Measurements from ENCODE around the gene SLC50A1. TPM values are rescaled to one million over a fixed set of nuclear protein-coding genes. Genes with fewer than 3 reads are reported as not detected.

SLC50A1 gene
- polyA plus RNA-seq, 2 of the 4 experiments (the other 2 are of a cell fraction), result 28.2 to 39.4 TPM

DNA sequence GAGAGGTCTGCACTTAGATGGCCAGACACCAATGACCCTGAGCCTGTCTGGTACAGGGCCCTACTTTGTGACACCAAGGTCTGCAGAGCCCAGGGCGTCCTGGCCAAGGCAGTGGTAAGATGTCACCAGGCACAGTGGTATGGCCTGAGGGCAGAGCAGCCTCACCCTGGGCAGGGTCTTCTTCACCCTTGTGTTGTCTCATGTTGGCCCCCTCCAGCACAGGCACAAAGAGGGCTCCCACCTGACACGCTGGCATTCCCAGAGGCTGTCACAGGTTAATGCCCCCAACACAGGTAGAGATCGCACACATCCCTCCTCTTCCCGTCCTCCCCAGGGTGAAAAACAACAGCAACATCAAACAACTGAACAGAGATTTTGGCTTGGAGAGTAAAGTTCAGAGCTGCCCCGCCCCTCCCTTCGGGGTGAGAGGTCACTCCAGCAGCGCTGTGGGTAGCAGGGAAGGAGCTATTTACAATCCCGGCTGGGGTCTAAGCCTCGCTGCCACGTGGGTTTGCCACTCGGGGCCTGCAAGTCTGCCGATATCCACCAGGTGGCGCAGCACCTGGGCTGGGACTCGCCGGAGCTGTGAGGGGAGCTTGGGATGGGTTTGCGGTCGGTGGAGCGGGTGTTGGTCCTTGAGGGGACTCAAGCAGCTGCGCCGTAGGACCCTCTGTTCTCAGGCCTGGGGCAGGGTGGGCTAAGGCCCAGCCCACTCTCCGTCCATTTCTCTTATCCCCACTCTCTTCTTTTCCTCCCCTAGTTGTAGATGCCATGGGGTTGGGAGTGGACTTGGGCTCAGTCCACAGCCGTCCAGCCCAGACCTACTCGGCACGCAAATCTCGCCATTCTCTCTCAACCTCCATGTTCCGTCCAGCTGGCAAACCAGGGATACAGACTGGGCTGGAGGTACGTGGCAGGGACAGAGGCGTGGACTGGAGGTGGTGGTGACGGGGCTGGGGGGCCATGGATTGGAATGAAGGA lies 44.3 kb upstream of the SLC50A1 start (continued):
- TF ChIP-seq TFCP2L1 (CRISPR knock-in tag; IDR thresholded peaks at IDR 0.05) (no peak), HOXA7 (CRISPR knock-in tag; IDR thresholded peaks at IDR 0.05) (no peak), GATA3 (IDR thresholded peaks at IDR 0.05; ENCODE audit: borderline replicate concordance) (no peak; the same call in 1 of the 2 replicates), KDM1A (IDR thresholded peaks at IDR 0.05; ENCODE audit: low read depth) (no peak), ZNF302 (CRISPR knock-in tag; IDR thresholded peaks at IDR 0.05) (no peak), EP300 (IDR thresholded peaks at IDR 0.05) (no peak), RFX5 (IDR thresholded peaks at IDR 0.05) (no peak), BHLHE40 (IDR thresholded peaks at IDR 0.05; ENCODE audit: low read depth, low read length) (no peak), POLR2A (IDR thresholded peaks at IDR 0.05; ENCODE audit: low read length) (no peak), KDM5A (IDR thresholded peaks at IDR 0.05) (no peak), HEYL (CRISPR knock-in tag; IDR thresholded peaks at IDR 0.05) (no peak), FOSL2 (IDR thresholded peaks at IDR 0.05) (no peak), FOSL2 (CRISPR knock-in tag; IDR thresholded peaks at IDR 0.05) (no peak), SMC3 (IDR thresholded peaks at IDR 0.05) (peak; percentile 91), MAFK (IDR thresholded peaks at IDR 0.05; ENCODE audit: partially characterized antibody) (no peak), CHD2 (IDR thresholded peaks at IDR 0.05; ENCODE audit: low read length, partially characterized antibody) (no peak), HOXB13 (CRISPR knock-in tag; IDR thresholded peaks at IDR 0.05; ENCODE audit: low read depth) (no peak), JUNB (IDR thresholded peaks at IDR 0.05) (no peak), CEBPB (IDR thresholded peaks at IDR 0.05) (no peak), EHMT2 (IDR thresholded peaks at IDR 0.05; ENCODE audit: low read depth) (no peak)
- TF ChIP-seq, protein P1, sequence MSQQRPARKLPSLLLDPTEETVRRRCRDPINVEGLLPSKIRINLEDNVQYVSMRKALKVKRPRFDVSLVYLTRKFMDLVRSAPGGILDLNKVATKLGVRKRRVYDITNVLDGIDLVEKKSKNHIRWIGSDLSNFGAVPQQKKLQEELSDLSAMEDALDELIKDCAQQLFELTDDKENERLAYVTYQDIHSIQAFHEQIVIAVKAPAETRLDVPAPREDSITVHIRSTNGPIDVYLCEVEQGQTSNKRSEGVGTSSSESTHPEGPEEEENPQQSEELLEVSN (IDR thresholded peaks at IDR 0.05; ENCODE audit: borderline replicate concordance, low read depth), result no peak; the same call in 1 of the 2 replicates
- TF ChIP-seq, protein P2, sequence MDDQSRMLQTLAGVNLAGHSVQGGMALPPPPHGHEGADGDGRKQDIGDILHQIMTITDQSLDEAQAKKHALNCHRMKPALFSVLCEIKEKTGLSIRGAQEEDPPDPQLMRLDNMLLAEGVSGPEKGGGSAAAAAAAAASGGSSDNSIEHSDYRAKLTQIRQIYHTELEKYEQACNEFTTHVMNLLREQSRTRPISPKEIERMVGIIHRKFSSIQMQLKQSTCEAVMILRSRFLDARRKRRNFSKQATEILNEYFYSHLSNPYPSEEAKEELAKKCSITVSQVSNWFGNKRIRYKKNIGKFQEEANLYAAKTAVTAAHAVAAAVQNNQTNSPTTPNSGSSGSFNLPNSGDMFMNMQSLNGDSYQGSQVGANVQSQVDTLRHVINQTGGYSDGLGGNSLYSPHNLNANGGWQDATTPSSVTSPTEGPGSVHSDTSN (IDR thresholded peaks at IDR 0.05), result no peak
- TF ChIP-seq, protein P3, sequence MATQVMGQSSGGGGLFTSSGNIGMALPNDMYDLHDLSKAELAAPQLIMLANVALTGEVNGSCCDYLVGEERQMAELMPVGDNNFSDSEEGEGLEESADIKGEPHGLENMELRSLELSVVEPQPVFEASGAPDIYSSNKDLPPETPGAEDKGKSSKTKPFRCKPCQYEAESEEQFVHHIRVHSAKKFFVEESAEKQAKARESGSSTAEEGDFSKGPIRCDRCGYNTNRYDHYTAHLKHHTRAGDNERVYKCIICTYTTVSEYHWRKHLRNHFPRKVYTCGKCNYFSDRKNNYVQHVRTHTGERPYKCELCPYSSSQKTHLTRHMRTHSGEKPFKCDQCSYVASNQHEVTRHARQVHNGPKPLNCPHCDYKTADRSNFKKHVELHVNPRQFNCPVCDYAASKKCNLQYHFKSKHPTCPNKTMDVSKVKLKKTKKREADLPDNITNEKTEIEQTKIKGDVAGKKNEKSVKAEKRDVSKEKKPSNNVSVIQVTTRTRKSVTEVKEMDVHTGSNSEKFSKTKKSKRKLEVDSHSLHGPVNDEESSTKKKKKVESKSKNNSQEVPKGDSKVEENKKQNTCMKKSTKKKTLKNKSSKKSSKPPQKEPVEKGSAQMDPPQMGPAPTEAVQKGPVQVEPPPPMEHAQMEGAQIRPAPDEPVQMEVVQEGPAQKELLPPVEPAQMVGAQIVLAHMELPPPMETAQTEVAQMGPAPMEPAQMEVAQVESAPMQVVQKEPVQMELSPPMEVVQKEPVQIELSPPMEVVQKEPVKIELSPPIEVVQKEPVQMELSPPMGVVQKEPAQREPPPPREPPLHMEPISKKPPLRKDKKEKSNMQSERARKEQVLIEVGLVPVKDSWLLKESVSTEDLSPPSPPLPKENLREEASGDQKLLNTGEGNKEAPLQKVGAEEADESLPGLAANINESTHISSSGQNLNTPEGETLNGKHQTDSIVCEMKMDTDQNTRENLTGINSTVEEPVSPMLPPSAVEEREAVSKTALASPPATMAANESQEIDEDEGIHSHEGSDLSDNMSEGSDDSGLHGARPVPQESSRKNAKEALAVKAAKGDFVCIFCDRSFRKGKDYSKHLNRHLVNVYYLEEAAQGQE (IDR thresholded peaks at IDR 0.05), result no peak
- TF ChIP-seq, protein P4, sequence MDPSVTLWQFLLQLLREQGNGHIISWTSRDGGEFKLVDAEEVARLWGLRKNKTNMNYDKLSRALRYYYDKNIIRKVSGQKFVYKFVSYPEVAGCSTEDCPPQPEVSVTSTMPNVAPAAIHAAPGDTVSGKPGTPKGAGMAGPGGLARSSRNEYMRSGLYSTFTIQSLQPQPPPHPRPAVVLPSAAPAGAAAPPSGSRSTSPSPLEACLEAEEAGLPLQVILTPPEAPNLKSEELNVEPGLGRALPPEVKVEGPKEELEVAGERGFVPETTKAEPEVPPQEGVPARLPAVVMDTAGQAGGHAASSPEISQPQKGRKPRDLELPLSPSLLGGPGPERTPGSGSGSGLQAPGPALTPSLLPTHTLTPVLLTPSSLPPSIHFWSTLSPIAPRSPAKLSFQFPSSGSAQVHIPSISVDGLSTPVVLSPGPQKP (IDR thresholded peaks at IDR 0.05; ENCODE audit: low read depth, low read length), result no peak

All from A549 (cell line).